ENCODE results near the gene SAMD14. TPM values are rescaled to one million over a fixed set of nuclear protein-coding genes. Genes with fewer than 3 reads are reported as not detected.

Gene SAMD14
- total RNA-seq, 1 donor from 2014 or later: 6.0 TPM

DNA sequence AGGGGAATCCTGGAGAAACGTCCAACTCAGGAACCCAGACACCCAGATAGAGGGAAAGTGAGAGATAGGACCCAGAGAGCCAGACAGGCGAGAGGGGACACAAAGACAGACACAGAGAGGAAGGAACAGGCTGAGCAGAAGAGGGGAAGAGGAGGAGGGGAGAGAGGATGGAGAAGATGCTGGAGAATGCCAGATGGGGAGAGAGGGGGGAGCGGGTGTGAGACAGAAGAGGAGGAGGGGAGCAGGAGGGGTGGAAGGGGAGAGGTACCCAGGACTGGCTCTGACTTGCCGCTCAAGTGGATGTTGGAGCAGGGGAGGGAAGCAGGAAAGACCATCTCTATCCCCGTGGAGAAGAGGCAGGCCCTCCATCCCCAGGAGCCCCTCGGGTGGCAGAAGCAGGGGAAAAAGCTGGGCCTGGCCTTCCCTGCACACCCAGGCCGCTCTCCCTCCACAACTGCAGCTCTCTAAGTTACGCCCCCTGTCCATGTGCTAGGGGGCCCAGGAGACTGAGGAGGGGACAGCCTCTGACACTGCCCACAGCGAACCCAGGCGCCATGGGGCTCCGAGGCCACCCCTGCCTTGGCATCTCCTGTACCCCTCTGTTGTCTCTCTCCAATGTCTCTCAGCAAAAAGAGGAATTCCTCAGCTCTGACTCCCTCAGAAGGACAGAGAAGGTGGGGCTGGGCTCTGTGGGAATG lies 15.7 kb upstream of the SAMD14 start:
- Mint-ChIP-seq H3K4me3 (ENCODE audit: low read depth) (no peak overlapping the region), H3K27me3 (no peaks in the 10 kb centered on the region), H3K4me1 (ENCODE audit: low read depth) (peaks cover 16% of the 10 kb centered on the region), H3K27ac (no peak overlapping the region), H3K9me3 (ENCODE audit: low read depth) (no peaks in the 10 kb centered on the region), H3K36me3 (ENCODE audit: insufficient read depth) (peaks cover 15% of the 10 kb centered on the region)
- TF ChIP-seq, protein P1, sequence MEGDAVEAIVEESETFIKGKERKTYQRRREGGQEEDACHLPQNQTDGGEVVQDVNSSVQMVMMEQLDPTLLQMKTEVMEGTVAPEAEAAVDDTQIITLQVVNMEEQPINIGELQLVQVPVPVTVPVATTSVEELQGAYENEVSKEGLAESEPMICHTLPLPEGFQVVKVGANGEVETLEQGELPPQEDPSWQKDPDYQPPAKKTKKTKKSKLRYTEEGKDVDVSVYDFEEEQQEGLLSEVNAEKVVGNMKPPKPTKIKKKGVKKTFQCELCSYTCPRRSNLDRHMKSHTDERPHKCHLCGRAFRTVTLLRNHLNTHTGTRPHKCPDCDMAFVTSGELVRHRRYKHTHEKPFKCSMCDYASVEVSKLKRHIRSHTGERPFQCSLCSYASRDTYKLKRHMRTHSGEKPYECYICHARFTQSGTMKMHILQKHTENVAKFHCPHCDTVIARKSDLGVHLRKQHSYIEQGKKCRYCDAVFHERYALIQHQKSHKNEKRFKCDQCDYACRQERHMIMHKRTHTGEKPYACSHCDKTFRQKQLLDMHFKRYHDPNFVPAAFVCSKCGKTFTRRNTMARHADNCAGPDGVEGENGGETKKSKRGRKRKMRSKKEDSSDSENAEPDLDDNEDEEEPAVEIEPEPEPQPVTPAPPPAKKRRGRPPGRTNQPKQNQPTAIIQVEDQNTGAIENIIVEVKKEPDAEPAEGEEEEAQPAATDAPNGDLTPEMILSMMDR (IDR thresholded peaks at IDR 0.05; ENCODE audit: unreplicated experiment): no peak
- no peak for DNase-seq (ENCODE audit: low spot score, unreplicated experiment)

DNA sequence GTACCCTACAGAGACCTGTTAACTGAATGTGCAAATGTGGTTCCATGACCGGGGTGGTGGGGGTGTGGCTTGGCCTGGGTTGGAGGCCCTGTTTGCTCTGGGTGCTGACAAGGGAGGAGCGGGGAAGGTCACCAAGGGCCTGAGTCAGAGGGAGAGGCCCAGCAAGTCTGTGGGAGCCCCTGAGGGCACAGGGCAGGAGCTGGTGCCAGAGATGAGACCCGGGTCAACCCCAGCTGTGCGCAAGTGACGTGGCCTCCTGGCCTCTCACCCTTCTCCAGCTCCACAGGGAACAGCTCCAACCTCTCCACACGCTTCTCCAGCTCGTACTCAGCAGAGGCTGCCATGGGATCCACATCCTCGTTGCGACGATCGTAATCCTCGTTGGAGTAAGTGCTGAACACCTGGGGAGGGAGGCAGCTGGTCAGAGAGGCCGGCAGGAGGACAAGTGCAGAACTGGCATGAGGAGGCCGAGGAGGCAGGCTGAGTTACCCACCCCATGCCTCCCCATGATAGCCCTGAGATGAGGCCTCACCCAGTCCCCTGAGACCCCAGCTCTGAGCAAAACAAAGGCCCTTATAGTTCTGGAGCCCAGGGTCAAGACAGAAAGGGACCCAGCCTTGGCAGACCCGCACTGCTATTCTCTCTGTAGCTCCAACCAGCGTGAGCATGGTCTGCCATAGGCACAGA lies 15.0 kb upstream of the SAMD14 start:
- no peak overlapping the region for H3K4me3 Mint-ChIP-seq (ENCODE audit: low read depth)
- no peaks in the 10 kb centered on the region for H3K27me3 Mint-ChIP-seq
- H3K4me1 Mint-ChIP-seq (ENCODE audit: low read depth): peaks cover 16% of the 10 kb centered on the region
- peaks cover 16% of the 10 kb centered on the region for H3K36me3 Mint-ChIP-seq (ENCODE audit: insufficient read depth)
- TF ChIP-seq, protein P1 (IDR thresholded peaks at IDR 0.05; ENCODE audit: unreplicated experiment): no peak
- H3K9me3 Mint-ChIP-seq (ENCODE audit: low read depth): no peaks in the 10 kb centered on the region
- DNase-seq (ENCODE audit: low spot score, unreplicated experiment): no peak
- no peak overlapping the region for H3K27ac Mint-ChIP-seq

DNA sequence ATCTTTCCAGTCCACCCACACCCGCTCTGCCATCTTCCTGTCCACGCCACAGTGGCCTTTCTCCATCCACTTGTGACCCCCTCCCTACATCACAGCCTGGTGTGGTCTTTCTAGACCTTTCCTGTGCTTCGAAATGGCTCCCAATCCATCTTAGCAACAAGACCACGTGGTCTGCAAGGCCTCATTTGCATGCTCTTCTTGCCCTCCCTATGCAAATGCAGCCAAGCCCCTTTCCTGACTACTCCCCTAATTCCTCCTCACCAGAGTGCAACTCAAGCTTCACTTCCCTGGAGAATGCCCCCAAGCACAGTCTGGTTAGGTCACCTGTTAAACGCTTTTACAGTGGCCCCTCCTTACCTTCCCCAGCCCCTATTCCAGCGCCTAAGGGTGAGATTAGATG lies 14.4 kb upstream of the SAMD14 start:
- no peak overlapping the region for H3K4me3 Mint-ChIP-seq (ENCODE audit: low read depth)
- no peak for DNase-seq (ENCODE audit: low spot score, unreplicated experiment)

DNA sequence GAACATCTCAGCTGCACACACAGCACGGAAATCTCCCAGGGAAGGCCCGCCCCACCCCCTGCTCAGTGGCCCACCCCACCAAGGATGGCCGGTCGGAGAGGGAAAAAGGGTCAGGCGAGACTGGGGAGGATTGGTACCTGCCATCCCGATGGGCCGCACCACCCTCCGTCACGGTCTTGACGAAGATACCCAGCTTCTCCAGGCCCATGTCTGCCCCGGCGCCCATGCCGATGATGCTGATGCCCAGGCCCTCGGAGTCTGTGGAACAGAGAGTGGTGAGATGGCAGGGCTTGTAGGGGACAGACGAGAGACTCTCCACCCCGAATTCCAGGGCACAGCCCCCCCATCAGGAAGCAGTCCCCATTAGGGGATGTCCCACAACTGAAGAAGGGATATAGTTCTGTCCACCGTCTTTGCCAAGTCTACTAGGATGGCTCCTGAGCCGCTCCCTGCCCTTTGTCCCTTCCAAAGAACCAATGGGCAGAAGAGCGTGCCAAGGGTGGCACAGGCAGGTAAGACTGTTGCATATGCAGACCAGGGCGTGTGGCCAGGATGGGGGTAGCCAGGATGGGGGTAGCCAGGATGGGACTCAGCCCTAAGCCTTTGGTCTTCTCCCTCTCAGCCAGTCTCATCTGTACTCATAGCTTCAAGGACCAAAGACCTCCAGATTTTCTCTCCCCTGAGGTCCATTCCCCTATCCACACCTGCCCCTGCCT lies 13.7 kb upstream of the SAMD14 start:
- Mint-ChIP-seq H3K9me3 (ENCODE audit: low read depth) (no peaks in the 10 kb centered on the region), H3K4me1 (ENCODE audit: low read depth) (peaks cover 15% of the 10 kb centered on the region), H3K27me3 (no peaks in the 10 kb centered on the region), H3K27ac (no peak overlapping the region), H3K36me3 (ENCODE audit: insufficient read depth) (peaks cover 25% of the 10 kb centered on the region), H3K4me3 (ENCODE audit: low read depth) (no peak overlapping the region)
- TF ChIP-seq, protein P1 (IDR thresholded peaks at IDR 0.05; ENCODE audit: unreplicated experiment): no peak
- no peak for DNase-seq (ENCODE audit: low spot score, unreplicated experiment)

More for the DNA sequence above, 14.4 kb upstream of the SAMD14 start:
- TF ChIP-seq, protein P1 (IDR thresholded peaks at IDR 0.05; ENCODE audit: unreplicated experiment): no peak
- Mint-ChIP-seq H3K27me3 (no peaks in the 10 kb centered on the region), H3K4me1 (ENCODE audit: low read depth) (peaks cover 16% of the 10 kb centered on the region), H3K9me3 (ENCODE audit: low read depth) (no peaks in the 10 kb centered on the region), H3K27ac (peak overlapping the region; percentile 81), H3K36me3 (ENCODE audit: insufficient read depth) (peaks cover 22% of the 10 kb centered on the region)

DNA sequence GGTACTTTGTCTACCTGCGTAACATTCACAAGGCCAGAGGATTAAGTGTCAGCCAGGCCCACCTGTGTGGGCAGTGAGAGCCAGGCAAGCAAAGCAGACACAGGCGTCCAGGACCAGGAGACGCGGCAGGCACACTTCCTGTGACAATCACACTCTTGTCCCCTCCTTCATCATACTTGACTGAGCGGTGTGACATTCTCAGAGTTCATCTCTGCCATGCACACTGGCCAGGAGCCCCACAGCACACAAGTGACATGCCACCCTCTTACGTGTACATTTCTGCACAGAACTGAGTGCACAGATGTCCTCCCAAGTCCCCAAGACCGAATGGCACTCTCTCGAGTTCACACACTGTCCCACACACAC lies 11.8 kb upstream of the SAMD14 start:
- Mint-ChIP-seq H3K27ac (no peak overlapping the region), H3K27me3 (no peaks in the 10 kb centered on the region), H3K4me3 (ENCODE audit: low read depth) (no peak overlapping the region), H3K36me3 (ENCODE audit: insufficient read depth) (peaks cover 38% of the 10 kb centered on the region), H3K4me1 (ENCODE audit: low read depth) (no peaks in the 10 kb centered on the region), H3K9me3 (ENCODE audit: low read depth) (no peaks in the 10 kb centered on the region)
- TF ChIP-seq, protein P1 (IDR thresholded peaks at IDR 0.05; ENCODE audit: unreplicated experiment): no peak
- DNase-seq (ENCODE audit: low spot score, unreplicated experiment): no peak

Data from progenitor cell of endocrine pancreas (in vitro differentiated cells).